ENCODE measurements around the gene NR2C1.
A peak's percentile ranks its signal among the peaks of the same experiment; 100 is the strongest.
"Not testable (repeated sequence)": the region's sequence is repeated elsewhere in the genome, so short reads cannot be mapped to it uniquely, and the experiment has no call there.

The NR2C1 gene

GRCh38 chr12:95072900-95073697, at the start of gene NR2C1:
Gene NR2C1 (minus strand): TSS chr12:95073618. CDS start chr12:95067384, 6,234 bp downstream.
- peak; percentile 64 for DNase-seq (ENCODE audit: low read depth)

- DNase-seq (ENCODE audit: low read depth), result no peak
Measured at GRCh38 chr12:95118788-95119179, 45.4 kb upstream of the NR2C1 start.

- DNase-seq (ENCODE audit: low read depth), result peak; percentile 76
Measured at GRCh38 chr12:95118138-95118787, 44.8 kb upstream of the NR2C1 start.

GRCh38 chr12:95117178-95117599, 43.8 kb upstream of the NR2C1 start:
- peak; percentile 47 for DNase-seq (ENCODE audit: low read depth)

- no peak for DNase-seq (ENCODE audit: low read depth)
Measured at GRCh38 chr12:95116773-95117172, 43.4 kb upstream of the NR2C1 start.

DNA sequence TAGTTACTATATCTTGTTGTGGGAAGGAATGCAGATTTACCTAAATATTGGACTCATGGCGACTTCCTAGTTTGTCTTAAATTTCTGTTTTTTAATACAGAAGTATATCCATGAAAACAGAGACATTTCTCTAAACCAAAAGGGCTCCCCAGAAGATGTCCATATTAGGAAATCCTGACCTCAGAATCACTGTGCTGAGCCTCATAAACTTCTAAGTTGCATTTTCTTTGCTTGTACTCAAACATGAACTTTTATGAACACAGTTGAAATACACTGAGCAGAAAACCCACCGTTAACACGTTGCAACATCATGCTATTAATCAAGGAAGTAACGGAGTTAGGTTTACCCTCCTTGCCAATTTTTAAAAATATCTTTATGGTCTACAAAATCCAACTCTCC, 42.9 kb upstream of the NR2C1 start:
- DNase-seq (ENCODE audit: low read depth), result no peak

DNA sequence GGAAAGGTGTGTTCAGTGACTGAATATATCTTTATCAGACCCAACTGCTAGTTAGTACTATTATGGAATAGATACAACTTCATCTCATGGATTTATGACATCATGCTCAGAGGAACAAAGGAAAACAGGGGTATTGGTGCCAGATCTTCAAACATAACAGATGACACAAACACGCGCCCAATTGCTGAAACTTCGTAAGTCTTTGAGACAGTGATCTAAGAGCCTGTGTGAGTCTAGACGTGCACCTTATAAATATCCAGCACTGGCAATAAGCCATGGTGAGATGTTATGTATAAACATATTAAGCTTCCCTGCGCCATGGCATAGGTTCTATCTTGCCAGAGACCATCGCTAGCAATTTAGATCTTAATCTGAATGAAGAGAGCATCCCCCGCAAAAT, 42.2 kb upstream of the NR2C1 start:
- DNase-seq (ENCODE audit: low read depth), result no peak

- DNase-seq (ENCODE audit: low read depth), result no peak
Measured at GRCh38 chr12:95114766-95115405, 41.5 kb upstream of the NR2C1 start.

DNA sequence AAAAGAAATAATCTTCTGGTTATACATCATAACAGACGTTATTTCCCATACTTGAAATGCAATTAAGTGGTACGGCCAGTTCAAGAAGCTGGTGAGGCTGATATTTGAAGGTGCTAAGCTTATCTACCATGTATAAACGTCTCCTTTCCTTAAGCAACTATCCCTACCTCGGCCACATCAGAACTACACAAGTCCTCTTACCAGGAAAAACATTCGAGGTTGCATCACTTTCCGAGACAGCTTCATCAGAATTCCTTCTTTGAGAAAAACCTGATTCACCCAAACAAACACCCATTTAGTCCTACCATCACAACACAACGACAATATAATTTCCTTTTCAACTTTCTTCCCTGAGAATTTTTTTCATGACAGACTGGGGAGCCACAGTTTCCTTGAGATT, 33.9 kb upstream of the NR2C1 start:
- DNase-seq (ENCODE audit: low read depth), result no peak

GRCh38 chr12:95105540-95105939, 32.1 kb upstream of the NR2C1 start:
- no peak for DNase-seq (ENCODE audit: low read depth)

DNA sequence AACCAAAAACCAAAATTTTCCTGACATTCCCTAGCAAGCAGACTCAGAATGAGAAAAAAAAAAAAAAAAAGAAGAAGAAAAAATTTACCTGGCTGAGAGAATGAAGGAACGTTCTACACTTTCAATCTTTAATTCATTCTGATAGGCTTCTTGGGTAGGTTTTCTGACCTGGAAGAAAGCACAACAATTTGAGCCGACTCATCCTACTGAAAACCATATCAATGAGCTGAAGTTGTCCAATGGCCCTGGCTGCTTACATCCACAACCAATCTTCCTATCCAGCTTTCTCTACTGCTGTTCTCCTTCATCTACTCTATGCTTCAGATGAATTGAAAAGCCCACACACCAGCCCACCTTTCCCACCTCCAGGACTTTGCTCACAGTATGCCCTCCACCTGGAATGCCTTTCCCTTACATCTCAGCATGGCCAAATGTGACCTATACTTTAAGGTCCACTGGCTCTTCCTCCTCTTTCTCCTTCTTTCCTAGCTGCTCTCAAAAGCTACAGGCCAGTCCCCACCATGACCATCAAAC, 31.6 kb upstream of the NR2C1 start:
- no peak for DNase-seq (ENCODE audit: low read depth)

DNA sequence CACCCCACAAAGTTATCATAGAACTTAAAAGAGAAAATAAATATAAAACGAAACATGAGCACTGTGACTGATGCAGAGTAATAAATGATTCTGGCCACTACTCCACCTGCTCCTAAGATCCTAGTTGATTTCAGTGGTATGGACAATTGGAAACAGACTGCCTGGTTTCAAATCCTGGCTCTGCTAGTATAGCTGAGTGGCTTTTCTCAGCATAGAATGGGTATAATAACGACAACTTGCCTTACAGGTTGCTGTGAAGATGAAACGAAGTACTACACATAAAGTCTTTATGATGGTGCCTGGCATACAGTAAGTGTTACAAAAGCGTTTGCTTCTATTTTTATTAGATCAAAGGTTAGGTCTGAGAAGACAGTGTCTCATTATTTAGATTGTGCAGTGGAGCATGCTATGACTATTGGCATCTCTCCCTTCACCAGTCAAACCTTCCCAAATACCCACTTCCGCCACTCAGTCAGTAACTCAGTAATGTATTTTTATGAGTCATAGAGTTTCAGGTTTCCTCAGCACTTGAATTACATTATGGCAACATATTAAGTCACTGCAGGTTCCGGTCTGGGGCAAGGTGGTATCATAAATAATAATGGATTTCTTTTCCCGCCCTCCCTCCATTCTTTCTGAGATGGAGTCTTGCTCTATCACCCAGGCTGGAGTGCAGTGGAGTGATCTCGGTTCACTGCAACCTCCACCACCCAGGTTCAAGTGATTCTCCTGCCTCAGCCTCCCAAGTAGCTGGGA, 29.7 kb upstream of the NR2C1 start:
- peak; percentile 79 for DNase-seq (ENCODE audit: low read depth)

DNA sequence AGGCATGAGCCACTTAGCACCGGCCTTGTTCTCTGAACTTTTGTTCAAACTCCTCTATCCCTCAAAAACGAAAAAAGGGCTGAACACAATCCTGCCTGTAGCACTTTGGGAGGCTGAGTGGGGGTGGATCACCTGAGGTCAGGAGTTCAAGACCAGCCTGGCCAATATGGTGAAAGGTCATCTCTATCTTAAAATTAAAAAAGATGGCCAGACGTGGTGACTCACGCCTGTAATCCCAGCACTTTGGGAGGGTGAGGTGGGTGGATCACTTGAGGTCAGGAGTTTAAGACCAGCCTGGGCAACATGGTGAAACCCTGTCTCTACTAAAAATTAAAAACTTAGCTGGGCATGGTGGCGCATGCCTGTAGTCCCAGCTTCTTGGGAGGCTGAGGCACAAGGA, 28.5 kb upstream of the NR2C1 start:
- DNase-seq (ENCODE audit: low read depth), result not testable (repeated sequence)

DNA sequence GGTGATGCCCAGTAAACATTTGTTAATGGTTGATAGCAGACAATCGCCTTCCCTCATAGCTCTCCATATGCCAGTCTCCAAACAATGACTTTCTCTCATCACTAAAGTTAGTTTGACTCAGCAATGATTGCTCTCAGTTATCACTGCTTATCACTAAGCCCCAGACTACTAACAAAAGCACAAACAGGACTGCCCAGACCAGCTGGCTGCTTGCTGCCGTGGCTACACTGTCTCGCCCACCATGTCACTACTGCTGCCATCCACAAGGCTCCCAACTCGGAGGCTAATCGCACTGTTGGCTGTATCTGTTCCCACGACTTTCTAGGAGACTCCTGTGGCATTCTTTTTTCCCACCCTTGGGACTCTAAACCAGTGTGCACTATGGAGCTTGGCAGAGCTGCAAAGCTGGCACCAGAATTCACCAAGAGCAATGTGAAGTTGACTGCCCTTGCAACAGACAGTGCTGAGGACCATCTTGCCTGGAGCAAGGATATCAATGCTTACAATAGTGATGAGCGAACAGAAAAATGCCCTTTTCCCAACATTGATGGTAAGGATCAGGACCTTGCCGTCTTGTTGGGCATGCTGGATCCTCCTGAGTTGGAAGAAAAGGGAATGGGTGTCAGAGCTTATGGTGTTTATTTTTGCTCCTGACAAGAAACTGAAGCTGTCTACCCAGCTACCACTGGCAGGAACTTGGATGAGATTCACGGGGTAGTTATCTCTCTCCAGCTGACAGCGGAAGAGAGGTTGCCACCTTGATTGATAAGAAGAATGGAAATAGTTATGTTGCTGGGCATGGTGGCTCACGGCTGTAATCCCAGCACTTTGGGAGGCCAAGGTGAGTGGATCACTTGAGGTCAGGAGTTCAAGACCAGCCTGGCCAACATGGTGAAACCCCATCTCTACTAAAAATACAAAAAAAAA, 27.1 kb upstream of the NR2C1 start:
- DNase-seq (ENCODE audit: low read depth), result no peak

DNA sequence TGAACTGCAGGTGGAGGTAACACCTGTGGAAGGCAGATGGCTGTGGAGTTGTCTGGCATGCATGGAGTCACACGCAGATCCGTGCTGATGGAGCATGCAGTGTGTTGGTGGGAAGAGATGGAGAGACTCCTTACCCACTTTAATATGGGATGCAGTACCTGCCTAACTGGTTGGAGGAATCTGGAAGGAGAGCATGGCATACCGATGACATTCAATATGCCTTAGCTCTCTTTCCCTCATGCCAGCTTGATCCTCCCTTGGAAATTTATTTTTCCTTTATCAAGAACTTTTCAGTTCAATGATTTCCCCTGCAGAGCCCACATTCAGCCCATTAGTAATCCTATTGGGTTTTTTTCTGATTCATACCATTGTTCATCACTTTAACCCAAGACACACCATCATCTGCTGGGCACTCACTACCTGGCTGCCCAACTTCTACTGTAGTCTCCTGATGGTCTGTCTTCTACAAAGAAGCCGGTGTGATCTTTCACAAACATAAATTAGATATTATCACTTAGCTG, 25.9 kb upstream of the NR2C1 start:
- no peak for DNase-seq (ENCODE audit: low read depth)

DNA sequence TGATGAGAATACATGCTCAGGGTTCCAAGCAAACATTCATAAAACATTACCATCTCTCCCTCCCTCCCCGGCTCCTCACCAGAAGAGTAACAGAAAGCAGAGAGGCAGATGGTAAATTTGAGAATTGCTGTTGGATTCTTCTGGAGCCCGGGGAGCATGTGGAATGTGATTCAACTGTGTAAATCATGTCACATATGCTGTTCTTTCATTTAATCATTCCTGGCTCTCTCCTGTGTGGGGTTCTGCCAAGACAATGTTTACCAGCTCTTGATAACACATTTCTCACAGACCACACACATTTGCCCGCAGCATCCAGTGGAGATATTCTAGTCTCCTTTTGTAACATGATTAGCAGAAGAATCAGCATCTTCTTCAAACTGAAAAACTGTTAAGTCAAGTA, 23.4 kb upstream of the NR2C1 start:
- no peak for DNase-seq (ENCODE audit: low read depth)

DNA sequence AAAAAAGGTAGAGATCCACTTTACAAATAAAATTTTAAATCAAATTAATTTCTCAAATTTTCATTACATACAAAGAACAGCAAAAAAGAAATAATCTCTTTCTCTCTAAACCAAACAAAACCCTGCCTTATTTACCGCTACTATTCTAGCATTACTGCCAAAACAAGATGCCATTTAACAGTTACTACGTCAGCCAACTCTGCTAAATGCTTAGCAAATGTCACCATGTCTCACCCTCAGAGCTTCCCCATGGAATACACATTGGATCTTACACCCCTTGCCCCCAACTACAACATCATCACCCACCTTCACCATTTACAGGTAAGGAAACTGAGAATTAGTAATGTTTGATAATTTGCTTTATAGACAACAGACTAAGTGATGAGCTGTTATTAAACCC, 23.0 kb upstream of the NR2C1 start:
- DNase-seq (ENCODE audit: low read depth), result no peak

GRCh38 chr12:95095866-95096265, 22.4 kb upstream of the NR2C1 start:
- DNase-seq (ENCODE audit: low read depth), result not testable (repeated sequence)

DNA sequence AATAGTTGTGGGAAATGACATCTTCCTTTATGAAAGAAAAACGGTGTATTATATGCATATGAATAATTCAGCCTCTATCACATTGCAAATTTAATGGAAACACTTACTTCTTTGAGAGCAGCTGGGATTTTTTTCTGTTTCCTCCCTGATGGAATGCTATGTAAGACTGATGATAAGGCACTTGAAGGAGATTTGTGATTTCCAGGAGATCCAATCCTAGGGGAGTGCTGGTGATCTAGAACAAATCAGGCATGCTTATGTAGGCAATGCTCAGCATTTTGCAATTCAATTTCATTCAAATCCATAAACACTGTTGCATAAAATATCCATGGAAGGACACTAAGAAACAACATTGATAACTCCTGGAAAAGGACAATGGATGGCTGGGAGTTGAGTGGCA, 16.0 kb upstream of the NR2C1 start:
- no peak for DNase-seq (ENCODE audit: low read depth)

GRCh38 chr12:95088379-95088778, 15.0 kb upstream of the NR2C1 start:
- DNase-seq (ENCODE audit: low read depth), result no peak

DNA sequence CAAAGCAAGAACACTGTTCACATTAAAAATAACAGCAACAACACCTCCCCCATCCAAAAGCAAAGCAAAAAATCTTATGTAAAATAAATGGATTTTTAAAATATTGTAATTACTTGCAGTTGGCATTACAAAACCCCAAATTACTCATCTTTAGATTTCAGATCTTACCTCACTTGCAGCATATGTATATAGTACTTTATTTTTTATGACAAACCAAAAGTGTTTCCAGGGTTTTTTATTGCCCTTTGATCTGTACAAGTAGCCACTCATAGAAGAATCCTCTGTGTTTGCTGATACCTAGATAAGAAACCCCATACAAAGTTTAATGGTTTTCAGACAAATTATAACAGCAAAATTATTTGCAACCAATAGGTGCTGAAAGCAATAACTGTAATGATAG, 12.2 kb upstream of the NR2C1 start:
- no peak for DNase-seq (ENCODE audit: low read depth)

Measured in HS-27A (cell line).